ENCODE data around the gene SIRPB1. TPM values are rescaled to one million over a fixed set of nuclear protein-coding genes. Genes with fewer than 3 reads are reported as not detected.
A peak's percentile ranks its signal among the peaks of the same experiment; 100 is the strongest.

The SIRPB1 gene
- total RNA-seq, 1 donor: 0.90 TPM

DNA sequence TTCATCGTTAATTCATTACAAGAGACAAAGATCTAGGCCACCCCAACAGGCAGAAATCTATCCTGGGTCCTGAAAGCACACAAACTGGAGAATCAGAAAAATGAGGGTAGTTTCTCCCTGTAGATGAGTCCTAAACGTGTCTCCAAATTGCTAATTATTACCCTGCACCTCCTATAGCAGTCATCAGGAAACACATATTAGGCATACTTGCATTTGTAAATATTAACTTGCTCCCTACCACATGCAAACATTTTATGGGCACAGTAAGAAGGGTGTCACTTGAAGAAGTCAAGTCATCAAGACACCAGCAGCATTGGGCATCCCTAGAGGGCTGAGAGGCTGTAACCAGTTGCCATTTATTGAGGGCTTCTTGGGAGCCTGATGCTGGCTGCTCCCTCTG, 17.9 kb upstream of the SIRPB1 start:
- no peak for DNase-seq (ENCODE audit: low read depth)
- H3K4me3 ChIP-seq (ENCODE audit: low read depth, low read length): no peak overlapping the region
- TF ChIP-seq, protein P1, sequence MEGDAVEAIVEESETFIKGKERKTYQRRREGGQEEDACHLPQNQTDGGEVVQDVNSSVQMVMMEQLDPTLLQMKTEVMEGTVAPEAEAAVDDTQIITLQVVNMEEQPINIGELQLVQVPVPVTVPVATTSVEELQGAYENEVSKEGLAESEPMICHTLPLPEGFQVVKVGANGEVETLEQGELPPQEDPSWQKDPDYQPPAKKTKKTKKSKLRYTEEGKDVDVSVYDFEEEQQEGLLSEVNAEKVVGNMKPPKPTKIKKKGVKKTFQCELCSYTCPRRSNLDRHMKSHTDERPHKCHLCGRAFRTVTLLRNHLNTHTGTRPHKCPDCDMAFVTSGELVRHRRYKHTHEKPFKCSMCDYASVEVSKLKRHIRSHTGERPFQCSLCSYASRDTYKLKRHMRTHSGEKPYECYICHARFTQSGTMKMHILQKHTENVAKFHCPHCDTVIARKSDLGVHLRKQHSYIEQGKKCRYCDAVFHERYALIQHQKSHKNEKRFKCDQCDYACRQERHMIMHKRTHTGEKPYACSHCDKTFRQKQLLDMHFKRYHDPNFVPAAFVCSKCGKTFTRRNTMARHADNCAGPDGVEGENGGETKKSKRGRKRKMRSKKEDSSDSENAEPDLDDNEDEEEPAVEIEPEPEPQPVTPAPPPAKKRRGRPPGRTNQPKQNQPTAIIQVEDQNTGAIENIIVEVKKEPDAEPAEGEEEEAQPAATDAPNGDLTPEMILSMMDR (IDR thresholded peaks at IDR 0.05; ENCODE audit: insufficient read depth, low read length): no peak

DNA sequence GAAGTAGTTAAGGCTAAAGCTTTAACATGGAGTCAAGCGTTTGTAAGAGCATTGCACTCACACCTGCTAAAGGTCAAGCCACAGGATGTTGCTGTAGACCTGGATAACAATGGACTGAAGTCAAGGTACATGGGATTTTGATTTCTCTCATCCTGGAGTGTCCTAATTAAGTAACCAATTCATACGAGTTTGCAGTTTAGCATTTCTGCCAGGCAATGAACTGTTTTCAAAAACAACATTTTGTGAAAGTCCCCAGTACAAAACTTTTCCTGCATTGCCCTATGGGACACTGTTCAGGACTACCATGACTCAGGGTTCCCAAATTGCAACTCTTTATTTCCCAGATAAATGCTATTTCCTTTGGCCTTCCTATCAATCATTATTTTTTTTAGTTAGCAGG, 17.4 kb upstream of the SIRPB1 start:
- DNase-seq (ENCODE audit: low read depth): no peak
- TF ChIP-seq, protein P1 (IDR thresholded peaks at IDR 0.05; ENCODE audit: insufficient read depth, low read length): no peak
- no peak overlapping the region for H3K4me3 ChIP-seq (ENCODE audit: low read depth, low read length)

DNA sequence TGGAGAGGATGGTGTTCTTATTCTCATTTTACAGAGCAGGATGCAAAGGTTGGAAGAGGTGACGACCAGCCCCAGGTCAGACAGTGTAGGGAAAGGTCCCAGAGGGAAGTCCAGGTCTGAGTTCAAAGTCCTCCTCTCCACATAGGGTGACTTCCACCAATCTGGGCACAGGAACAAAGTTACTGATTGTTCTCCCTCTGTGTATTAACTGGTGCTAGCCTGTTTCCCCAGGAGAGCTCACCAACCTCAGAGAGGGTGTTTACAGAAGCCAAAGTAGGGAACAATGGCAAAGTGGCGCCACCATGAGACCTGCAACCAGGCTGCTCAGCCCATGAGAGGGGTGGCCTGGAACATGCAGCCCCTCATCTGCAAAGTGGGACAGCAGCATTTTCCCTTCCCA, 16.8 kb upstream of the SIRPB1 start:
- no peak for DNase-seq (ENCODE audit: low read depth)
- TF ChIP-seq, protein P1 (IDR thresholded peaks at IDR 0.05; ENCODE audit: insufficient read depth, low read length): no peak
- H3K4me3 ChIP-seq (ENCODE audit: low read depth, low read length): no peak overlapping the region

DNA sequence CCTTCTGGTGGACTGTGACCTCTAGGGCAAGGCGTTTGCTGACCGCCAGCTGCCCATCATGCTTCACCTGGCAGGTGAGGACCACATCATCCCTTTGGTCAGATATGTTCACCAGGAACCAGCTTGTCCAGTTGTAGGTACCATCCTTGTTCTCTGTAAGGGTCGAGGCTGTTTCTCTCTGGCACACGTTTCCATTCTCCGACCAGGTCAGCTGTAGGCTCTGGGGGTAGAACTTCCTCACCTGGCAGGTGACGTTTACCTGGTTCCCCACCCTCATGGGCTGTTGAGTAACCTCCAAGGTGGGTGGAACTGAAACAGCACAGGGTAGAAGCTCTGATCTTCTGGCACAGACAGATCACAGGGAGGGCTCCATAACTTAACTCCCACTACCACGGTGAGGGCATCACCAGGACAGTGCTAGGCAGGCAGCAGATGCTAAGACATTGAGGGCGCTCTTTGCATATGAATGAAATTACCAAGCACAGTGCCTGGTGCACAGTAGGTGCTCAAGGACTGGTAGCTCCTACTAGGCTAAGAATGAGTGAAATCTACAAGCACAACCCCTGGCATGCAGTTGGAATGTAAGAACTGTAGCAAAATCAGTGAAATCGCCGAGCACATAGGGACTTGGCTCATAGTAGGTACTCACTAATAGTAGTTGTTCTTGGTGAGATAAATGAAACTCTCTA, 15.6 kb upstream of the SIRPB1 start:
- H3K4me3 ChIP-seq (ENCODE audit: low read depth, low read length): no peak overlapping the region
- TF ChIP-seq, protein P1 (IDR thresholded peaks at IDR 0.05; ENCODE audit: insufficient read depth, low read length): no peak
- no peak for DNase-seq (ENCODE audit: low read depth)

DNA sequence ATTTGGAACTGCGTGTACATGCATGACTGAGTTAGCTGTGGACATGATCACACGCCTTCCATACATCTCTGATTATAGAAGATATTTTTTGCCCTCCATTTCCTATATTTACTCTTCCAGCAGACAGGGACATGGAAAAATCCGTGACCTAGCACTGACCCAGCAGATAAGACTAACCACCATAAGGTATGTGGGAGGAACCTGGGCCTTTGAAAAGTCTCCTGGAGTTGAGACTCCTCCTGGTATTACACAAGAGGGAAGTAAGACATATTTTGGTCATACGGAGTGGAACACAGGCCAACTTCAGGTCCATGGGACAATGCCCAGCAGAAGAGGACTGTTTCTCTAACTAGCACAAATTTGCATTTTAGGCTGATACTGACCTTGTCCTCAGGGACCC, 13.7 kb upstream of the SIRPB1 start:
- H3K4me3 ChIP-seq (ENCODE audit: low read depth, low read length): no peak overlapping the region
- peak; percentile 26 for DNase-seq (ENCODE audit: low read depth)
- TF ChIP-seq, protein P1 (IDR thresholded peaks at IDR 0.05; ENCODE audit: insufficient read depth, low read length): no peak

DNA sequence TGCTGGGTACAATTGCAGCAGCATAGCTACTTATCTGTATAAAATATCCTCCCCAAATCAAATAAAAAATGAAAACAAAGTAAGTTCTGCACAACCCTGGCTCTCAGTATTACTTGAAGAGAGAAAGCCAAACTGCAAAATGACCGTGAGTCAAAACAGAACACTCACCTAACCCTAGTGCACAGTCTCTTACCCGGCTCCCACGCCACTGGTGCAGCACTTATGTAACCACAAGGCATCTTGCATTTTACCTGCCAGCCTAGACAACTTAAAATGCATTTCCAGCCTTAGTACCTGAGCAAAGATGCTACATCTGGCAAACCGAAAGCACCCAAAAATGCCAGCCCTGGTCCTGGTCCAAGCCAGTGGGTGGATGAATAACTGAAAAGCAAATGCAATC, 12.4 kb upstream of the SIRPB1 start:
- TF ChIP-seq, protein P1 (IDR thresholded peaks at IDR 0.05; ENCODE audit: insufficient read depth, low read length): no peak
- DNase-seq (ENCODE audit: low read depth): no peak
- no peak overlapping the region for H3K4me3 ChIP-seq (ENCODE audit: low read depth, low read length)
